ENCODE data around the gene CHTF8. TPM values are rescaled to one million over a fixed set of nuclear protein-coding genes. Genes with fewer than 3 reads are reported as not detected.

The CHTF8 gene
- total RNA-seq, 1 donor from 2014 or later, result 82.4 TPM

GRCh38 chr16:69085032-69085695 is 47.2 kb downstream of the CHTF8 start:
- no peak for DNase-seq

GRCh38 chr16:69084289-69084688 is 48.1 kb downstream of the CHTF8 start:
- DNase-seq, result no peak

GRCh38 chr16:69083306-69083941 is 49.0 kb downstream of the CHTF8 start:
- no peak for DNase-seq

GRCh38 chr16:69079697-69080096 is 52.7 kb downstream of the CHTF8 start:
- DNase-seq, result no peak

GRCh38 chr16:69078073-69078472 is 54.3 kb downstream of the CHTF8 start:
- DNase-seq, result no peak

- no peak for DNase-seq
Observed at GRCh38 chr16:69077251-69077650, 55.1 kb downstream of the CHTF8 start.

- no peak for DNase-seq
Observed at GRCh38 chr16:69073181-69073702, 59.1 kb downstream of the CHTF8 start.

- DNase-seq, result no peak
Observed at GRCh38 chr16:69072640-69072974, 59.8 kb downstream of the CHTF8 start.

GRCh38 chr16:69071036-69071435 is 61.4 kb downstream of the CHTF8 start:
- no peak for DNase-seq

- DNase-seq, result no peak
Observed at GRCh38 chr16:69069504-69069903, 62.9 kb downstream of the CHTF8 start.

Small RNAs within 50 kb of the gene (small RNA-seq; reads per million reads assigned to genes)
- gene RNU6-22P (ENCODE audit: low replicate concordance), result not detected

Other genes with a start within 250 kb of the CHTF8 start
- gene HAS3, start 26.9 kb downstream of the CHTF8 start, total RNA-seq, result 2.3 TPM
- gene UTP4, start 61 bp upstream of the CHTF8 start, total RNA-seq, result 15.1 TPM
- 63.9 TPM for gene SNTB2, start 54.6 kb upstream of the CHTF8 start, total RNA-seq
- gene VPS4A, start 178.8 kb upstream of the CHTF8 start, total RNA-seq, result 25.2 TPM
- 12.0 TPM for gene PDF, start 198.0 kb upstream of the CHTF8 start, total RNA-seq
- gene COG8, start 207.0 kb upstream of the CHTF8 start, total RNA-seq, result 41.7 TPM
- 14.7 TPM for gene NIP7, start 207.2 kb upstream of the CHTF8 start, total RNA-seq
- gene TMED6, start 219.2 kb upstream of the CHTF8 start, total RNA-seq, result not detected